ENCODE results near the gene SEPHS1.
"Not testable (repeated sequence)": the region's sequence is repeated elsewhere in the genome, so short reads cannot be mapped to it uniquely, and the experiment has no call there.

Gene SEPHS1

DNA sequence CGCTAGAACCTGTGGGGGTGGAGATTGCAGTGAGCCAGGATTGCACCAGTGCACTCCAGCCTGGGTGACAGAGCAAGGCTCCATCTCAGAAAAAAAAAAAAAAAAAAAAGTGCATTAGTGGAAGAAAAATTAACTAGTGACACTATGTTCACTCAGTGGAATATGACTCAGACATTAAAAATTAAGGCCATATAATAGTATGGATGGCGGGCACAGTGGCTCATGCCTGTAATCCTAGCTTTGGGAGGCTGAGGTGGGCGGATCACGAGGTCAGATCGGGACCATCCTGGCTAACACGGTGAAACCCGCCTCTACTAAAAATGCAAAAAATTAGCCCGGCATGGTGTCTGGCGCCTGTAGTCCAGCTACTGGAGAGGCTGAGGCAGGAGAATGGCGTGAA, 51.6 kb downstream of the SEPHS1 start:
- no peak overlapping the region for H3K4me3 Mint-ChIP-seq
- peaks cover 6% of the 10 kb centered on the region for H3K4me1 Mint-ChIP-seq
- peaks cover 9% of the 10 kb centered on the region for H3K36me3 Mint-ChIP-seq (ENCODE audit: low read depth)
- no peaks in the 10 kb centered on the region for H3K9me3 Mint-ChIP-seq
- H3K27me3 Mint-ChIP-seq (ENCODE audit: low read depth), result peaks cover 10% of the 10 kb centered on the region
- no peak for TF ChIP-seq CTCF (IDR thresholded peaks at IDR 0.05; ENCODE audit: unreplicated experiment in 3 of 3)
- H3K27ac Mint-ChIP-seq, result no peak overlapping the region

DNA sequence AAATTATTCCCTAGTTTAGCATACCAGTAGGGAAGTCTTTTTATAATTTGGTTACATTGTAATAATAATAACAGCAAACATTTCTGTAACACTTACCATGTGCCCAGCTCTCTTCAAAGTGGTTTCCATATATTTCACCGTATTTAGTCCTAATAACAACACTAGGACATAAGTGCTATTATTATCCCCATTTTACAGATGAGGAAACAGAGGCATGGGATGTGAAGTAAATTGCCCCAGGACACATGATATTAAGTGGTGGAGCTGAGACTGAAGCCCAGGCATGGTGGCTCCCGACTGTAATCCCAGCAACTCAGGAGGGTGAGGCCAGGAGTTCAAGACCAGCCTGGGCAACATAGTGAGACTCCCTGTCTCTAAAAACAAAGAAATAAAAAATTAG, 53.3 kb downstream of the SEPHS1 start:
- Mint-ChIP-seq H3K27ac (no peak overlapping the region), H3K9me3 (no peaks in the 10 kb centered on the region), H3K4me1 (peaks cover 6% of the 10 kb centered on the region), H3K36me3 (ENCODE audit: low read depth) (peaks cover 13% of the 10 kb centered on the region), H3K27me3 (ENCODE audit: low read depth) (peaks cover 6% of the 10 kb centered on the region), H3K4me3 (no peak overlapping the region)
- TF ChIP-seq CTCF (IDR thresholded peaks at IDR 0.05; ENCODE audit: unreplicated experiment in 3 of 3), result no peak

DNA sequence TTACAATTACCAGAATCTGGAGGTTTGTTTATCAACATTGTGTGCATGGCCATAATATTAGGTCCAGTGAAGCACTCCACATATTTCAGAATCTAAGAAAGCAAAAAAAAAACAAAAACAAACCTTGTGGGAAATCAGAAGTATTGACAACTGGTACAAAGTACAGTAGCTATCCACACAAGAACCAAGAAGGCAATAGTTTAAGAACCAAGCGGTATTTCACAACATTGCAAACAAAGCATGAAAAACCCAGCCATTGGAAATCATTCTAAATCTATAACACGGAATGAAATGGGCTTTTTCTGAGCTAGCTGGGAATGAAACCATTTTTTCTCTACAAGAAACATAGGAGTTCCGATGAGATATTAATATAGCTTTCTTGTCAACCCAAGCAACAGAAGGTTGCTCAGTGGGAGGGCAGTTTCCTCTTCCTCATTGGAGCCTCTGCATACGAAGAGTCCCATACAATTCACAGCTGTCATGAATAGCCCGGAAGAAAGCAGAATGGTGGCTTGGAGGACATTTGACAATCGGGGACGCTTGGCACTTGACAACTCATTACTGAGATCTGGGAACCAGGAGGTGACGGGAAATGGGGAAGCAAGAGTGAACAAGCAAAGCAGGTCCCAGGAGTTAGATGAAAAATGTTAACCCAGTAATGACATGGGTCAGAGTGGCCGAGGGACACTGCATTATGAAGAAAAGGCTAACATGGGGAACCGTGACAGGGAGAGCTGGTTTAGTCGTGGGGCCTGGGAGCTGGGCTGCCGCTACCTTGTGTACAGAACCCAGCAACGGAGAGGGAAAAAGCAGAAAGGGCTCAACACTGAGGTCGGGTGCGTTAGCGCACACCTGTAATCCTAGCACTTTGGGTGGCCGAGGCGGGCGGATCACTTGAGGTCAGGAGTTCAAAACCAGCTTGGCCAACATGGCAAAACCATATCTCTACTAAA, 56.0 kb downstream of the SEPHS1 start:
- Mint-ChIP-seq H3K27ac (no peak overlapping the region), H3K27me3 (ENCODE audit: low read depth) (peaks cover 6% of the 10 kb centered on the region), H3K4me1 (no peaks in the 10 kb centered on the region), H3K4me3 (no peak overlapping the region), H3K9me3 (no peaks in the 10 kb centered on the region), H3K36me3 (ENCODE audit: low read depth) (peaks cover 22% of the 10 kb centered on the region)
- no peak for TF ChIP-seq CTCF (IDR thresholded peaks at IDR 0.05; ENCODE audit: unreplicated experiment in 3 of 3)

- TF ChIP-seq CTCF (IDR thresholded peaks at IDR 0.05; ENCODE audit: unreplicated experiment in 3 of 3), result no peak
- no peaks in the 10 kb centered on the region for H3K4me1 Mint-ChIP-seq
- H3K27me3 Mint-ChIP-seq (ENCODE audit: low read depth), result peaks cover 6% of the 10 kb centered on the region
- peaks cover 29% of the 10 kb centered on the region for H3K36me3 Mint-ChIP-seq (ENCODE audit: low read depth)
- no peak overlapping the region for H3K4me3 Mint-ChIP-seq
- H3K27ac Mint-ChIP-seq, result no peak overlapping the region
- H3K9me3 Mint-ChIP-seq, result no peaks in the 10 kb centered on the region
Observed at GRCh38 chr10:13291061-13291460, 57.0 kb downstream of the SEPHS1 start.

- no peak overlapping the region for H3K4me3 Mint-ChIP-seq
- no peak overlapping the region for H3K27ac Mint-ChIP-seq
- H3K4me1 Mint-ChIP-seq, result no peaks in the 10 kb centered on the region
- TF ChIP-seq CTCF (IDR thresholded peaks at IDR 0.05; ENCODE audit: unreplicated experiment in 3 of 3), result no peak
- H3K27me3 Mint-ChIP-seq (ENCODE audit: low read depth), result no peaks in the 10 kb centered on the region
- H3K36me3 Mint-ChIP-seq (ENCODE audit: low read depth), result peaks cover 31% of the 10 kb centered on the region
- no peaks in the 10 kb centered on the region for H3K9me3 Mint-ChIP-seq
Observed at GRCh38 chr10:13284050-13284449, 64.0 kb downstream of the SEPHS1 start.

GRCh38 chr10:13282348-13282747, 65.7 kb downstream of the SEPHS1 start:
- H3K36me3 Mint-ChIP-seq (ENCODE audit: low read depth), result peaks cover 24% of the 10 kb centered on the region
- H3K4me1 Mint-ChIP-seq; H3K9me3 Mint-ChIP-seq; H3K27ac Mint-ChIP-seq; H3K4me3 Mint-ChIP-seq; H3K27me3 Mint-ChIP-seq (ENCODE audit: low read depth): not testable (repeated sequence)
